ENCODE results near the gene OXCT1.

OXCT1 gene

DNA sequence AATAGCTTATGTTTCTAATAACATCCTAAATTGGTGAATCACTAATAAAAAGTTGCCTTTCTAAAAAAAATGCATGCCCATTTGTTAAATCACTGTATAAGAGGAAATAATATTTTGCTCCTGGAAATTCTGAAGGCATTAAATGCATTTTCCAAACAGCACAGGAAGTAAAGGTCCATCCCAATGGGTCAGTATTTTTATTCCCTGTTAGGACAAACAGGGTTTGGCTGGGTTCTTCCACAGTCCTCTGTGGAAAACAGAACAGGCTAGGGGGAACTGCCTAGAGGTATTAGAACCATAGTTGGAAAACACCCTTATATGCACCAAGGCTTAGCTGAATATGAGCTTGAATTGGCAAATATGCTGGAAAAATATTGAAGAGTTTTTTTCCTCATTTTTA is 85.2 kb downstream of the OXCT1 start:
- Mint-ChIP-seq H3K27me3 (no peaks in the 10 kb centered on the region), H3K4me1 (no peaks in the 10 kb centered on the region), H3K27ac (no peak overlapping the region), H3K9me3 (no peaks in the 10 kb centered on the region), H3K4me3 (no peak overlapping the region)
- DNase-seq (no peak), ATAC-seq (no peak)

DNA sequence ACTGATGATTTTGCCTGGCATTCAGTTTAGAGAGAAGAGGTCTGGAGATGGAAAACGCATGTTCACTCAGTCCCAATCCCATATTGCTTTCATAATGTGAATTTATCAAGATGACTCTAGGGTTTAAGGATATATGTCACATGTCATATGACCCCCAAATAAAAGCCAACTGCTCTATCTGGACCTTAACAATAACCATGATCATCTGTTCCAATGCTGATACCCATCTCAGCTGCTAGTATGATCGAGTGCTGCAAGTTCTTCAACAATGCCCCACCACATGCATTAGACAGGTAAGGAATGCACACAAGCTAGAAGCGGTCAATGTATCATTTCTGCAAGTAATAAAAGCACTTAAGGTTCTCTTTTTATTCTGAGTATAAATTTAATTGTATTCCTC is 91.8 kb downstream of the OXCT1 start:
- Mint-ChIP-seq H3K4me1 (no peaks in the 10 kb centered on the region), H3K9me3 (no peaks in the 10 kb centered on the region)
- no peak for DNase-seq

DNA sequence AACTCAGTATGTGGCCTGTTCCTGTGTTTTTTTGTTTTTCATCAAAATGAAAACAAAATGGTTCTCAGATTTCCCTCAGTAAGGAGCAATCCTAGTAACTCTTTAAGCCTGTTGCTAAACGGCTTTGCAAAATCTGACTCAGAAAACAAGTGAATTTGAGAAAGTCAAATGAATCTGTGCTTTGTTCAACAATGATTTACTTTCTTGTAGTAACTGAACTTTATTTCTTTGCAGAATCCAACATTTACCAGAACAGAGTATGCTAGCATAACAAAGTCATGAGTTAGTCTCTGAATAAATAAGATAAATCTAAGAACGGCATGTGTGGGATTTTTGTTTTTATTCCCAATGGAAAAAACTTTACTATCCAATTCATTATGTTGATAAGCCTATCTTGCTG is 93.8 kb downstream of the OXCT1 start:
- ATAC-seq = no peak
- no peaks in the 10 kb centered on the region for H3K27me3 Mint-ChIP-seq

More for the DNA sequence above, 91.8 kb downstream of the OXCT1 start:
- no peak for ATAC-seq
- H3K27ac Mint-ChIP-seq = no peak overlapping the region
- H3K4me3 Mint-ChIP-seq = no peak overlapping the region
- H3K27me3 Mint-ChIP-seq = no peaks in the 10 kb centered on the region

DNA sequence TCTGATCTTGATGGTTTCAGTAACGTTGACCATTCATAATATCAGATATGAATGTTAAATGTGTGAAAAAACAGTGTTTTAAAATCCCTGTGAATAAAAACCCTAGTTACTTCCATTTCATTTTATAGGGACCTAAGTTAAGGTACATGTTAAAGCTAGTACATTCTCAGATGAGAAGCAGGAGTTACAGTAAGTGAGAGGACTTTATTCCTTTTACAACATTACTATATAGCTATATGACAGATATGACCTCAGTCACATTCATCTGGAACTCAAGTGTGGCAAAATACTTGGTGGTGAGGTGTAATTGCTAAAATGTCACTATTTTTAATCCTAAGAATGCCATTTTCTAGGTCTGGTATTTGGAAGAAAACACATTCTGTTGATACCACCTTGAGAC is 96.4 kb downstream of the OXCT1 start:
- Mint-ChIP-seq H3K27ac (peak overlapping the region in 1 of 2 donors; percentile 11), H3K9me3 (no peaks in the 10 kb centered on the region), H3K4me1 (peaks cover 19% of the 10 kb centered on the region), H3K4me3 (no peak overlapping the region), H3K27me3 (no peaks in the 10 kb centered on the region)
- DNase-seq = no peak
- no peak for ATAC-seq

More for the DNA sequence above, 93.8 kb downstream of the OXCT1 start:
- Mint-ChIP-seq H3K4me1 (peaks cover 15% of the 10 kb centered on the region), H3K4me3 (no peak overlapping the region), H3K9me3 (no peaks in the 10 kb centered on the region), H3K27ac (no peak overlapping the region)
- DNase-seq = no peak

DNA sequence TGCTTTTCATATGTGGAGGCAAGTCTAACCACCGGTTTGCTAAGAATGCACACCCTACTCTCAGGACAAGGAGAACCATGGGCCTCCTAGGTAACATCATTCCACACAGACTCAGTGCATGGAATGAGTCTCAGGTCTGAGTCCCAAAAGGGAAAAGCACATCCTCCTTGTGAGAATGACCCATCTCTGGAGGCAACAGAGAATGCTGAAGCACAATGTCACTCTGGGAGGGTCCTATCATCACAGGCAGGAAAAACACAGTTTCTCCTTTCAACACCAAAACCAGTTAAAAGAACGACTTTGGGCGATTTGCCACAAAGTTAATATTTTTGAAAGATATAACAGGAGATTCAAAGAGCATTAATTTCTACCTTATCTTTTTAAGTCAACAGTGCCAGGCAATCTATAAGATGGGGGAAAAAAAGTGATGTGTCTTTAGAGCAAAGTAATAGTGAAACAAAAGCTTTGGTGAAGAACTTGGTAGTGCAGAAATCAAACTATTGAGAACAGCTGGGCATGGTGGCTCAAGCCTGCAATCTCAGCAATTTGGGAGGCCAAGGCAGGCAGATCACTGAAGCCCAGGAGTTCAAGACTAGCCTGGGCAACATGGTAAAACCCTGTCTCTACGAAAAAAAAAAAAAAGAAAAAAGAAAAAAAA is 97.3 kb downstream of the OXCT1 start:
- Mint-ChIP-seq H3K4me3 (no peak overlapping the region), H3K27me3 (no peaks in the 10 kb centered on the region), H3K27ac (no peak overlapping the region), H3K9me3 (no peaks in the 10 kb centered on the region), H3K4me1 (peaks cover 19% of the 10 kb centered on the region)
- ATAC-seq (no peak), DNase-seq (no peak)

DNA sequence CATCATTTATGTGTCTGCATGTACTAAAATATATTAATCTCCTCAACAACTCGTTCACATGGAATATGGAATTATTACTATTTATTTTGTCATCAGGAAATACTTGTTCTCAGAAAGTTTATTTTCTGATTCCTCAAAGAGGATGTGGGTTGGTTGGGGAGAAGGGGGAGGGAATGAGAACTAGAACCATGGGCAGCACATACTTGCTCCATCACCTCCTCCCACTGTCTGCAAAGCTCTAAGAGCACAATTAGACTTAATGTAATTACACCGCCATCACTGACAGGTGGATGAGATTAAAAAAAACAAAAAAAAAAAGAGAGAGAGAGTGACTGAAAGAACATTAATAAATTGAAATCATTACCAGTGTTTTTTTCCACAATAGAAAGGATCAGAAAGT is 98.2 kb downstream of the OXCT1 start:
- Mint-ChIP-seq H3K27me3 (no peaks in the 10 kb centered on the region), H3K27ac (peak overlapping the region in 1 of 2 donors; percentile 55), H3K4me3 (no peak overlapping the region), H3K4me1 (peaks cover 19% of the 10 kb centered on the region), H3K9me3 (no peaks in the 10 kb centered on the region)
- DNase-seq (no peak), ATAC-seq (no peak)

DNA sequence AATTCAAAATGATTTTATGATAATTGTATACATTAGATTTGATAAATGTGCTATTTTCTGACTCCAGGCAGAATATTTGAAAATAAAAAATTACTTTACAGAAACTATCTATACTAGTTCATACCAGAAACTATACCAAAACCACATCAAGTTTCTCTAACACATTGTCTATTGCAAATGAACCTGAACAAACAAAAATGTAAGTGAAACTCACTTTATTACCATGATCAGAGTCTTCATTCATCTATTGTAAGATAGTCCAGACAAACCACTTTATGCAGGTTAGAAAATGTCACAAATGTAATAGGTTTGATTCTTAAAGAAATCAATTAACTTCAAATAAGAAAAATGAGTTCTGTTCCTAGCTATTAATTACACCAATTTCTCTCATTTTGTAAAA is 99.4 kb downstream of the OXCT1 start:
- no peak overlapping the region for H3K27ac Mint-ChIP-seq
- no peaks in the 10 kb centered on the region for H3K9me3 Mint-ChIP-seq
- no peaks in the 10 kb centered on the region for H3K27me3 Mint-ChIP-seq
- no peak overlapping the region for H3K4me3 Mint-ChIP-seq
- ATAC-seq = no peak
- H3K4me1 Mint-ChIP-seq = peaks cover 19% of the 10 kb centered on the region
- DNase-seq = no peak

DNA sequence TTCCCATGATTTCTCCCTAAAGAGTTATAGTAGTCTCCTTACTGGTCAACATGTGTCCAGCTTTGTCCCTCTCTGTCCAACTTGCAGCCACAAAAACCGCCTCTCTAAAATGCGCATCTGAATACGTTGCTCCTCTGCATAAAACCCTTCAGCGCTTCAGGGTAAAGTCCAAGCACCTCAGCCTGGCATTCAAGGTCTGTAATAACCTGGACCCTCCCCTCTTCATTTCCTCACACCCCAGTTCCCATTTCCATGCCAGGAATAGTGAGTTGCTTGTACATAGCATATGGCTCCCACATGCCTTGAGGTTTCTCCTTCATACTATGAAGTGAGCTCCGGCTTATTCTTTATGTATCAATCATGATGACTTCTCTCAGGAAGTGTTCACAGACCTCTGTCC is 101.5 kb downstream of the OXCT1 start:
- DNase-seq (no peak), ATAC-seq (no peak)
- no peak overlapping the region for H3K27ac Mint-ChIP-seq
- H3K4me1 Mint-ChIP-seq = peaks cover 19% of the 10 kb centered on the region
- no peaks in the 10 kb centered on the region for H3K9me3 Mint-ChIP-seq
- H3K4me3 Mint-ChIP-seq = no peak overlapping the region
- no peaks in the 10 kb centered on the region for H3K27me3 Mint-ChIP-seq

DNA sequence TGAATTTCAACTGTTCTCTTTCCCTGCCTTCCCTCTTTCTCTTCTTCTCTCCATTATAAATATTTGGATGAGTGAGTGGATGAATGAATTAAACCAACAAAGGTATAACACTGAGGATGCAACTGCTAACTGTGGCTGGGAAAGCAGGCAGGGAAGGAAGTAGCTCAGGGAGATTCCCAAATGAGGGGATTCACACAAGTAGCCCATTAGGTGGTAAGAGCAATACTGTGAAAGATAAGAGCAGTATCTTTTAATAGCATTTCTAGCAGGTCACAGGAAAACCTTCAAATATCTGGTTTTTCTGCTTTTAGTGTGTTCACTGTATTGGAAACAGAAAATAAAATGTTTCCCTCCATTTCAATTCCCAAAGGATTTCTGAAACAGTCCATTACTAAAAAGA is 105.6 kb downstream of the OXCT1 start:
- Mint-ChIP-seq H3K27ac (no peak overlapping the region), H3K27me3 (no peaks in the 10 kb centered on the region), H3K9me3 (no peaks in the 10 kb centered on the region), H3K4me3 (no peak overlapping the region), H3K4me1 (no peaks in the 10 kb centered on the region)
- DNase-seq = no peak
- ATAC-seq = no peak

DNA sequence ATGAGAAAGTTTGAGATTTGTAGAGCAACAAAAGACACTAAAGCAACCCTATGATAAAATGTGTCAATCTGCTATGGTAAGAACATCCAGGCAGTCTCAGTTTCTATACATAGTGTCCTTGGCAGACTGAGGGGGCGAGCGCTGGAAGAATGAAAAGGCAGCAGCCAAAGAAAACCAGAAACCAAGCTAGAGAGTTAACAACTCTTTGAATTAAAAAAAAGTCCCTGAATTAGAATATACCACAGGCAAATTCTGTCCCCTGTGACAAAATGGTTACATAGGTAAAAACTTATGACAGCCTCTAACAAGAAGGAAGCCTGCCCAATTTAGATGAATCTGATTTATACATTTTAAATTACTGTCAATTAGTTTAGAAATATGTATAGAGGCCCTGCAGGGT is 106.7 kb downstream of the OXCT1 start:
- no peak overlapping the region for H3K27ac Mint-ChIP-seq

DNA sequence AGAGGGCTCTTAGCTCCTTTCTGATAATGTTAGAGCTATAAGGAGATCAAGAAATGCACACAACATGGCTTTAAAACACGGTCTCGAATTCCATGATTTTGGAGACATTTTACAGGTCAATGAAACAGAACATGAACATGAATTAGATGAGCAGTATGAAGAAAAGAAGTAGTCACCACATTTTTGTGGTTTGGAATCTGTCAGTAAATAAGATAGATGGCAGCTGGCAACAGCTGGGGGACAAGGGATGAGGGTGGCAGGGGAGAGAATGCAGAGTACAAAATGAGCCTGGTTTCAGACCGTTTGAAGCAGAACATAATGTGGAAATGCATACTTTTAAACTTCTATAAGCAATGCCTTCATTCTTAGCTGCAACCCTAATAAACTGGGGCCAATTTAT is 107.1 kb downstream of the OXCT1 start:
- H3K4me3 Mint-ChIP-seq = no peak overlapping the region
- DNase-seq (no peak), ATAC-seq (no peak)
- H3K27ac Mint-ChIP-seq = no peak overlapping the region
- H3K27me3 Mint-ChIP-seq = no peaks in the 10 kb centered on the region
- no peaks in the 10 kb centered on the region for H3K9me3 Mint-ChIP-seq
- no peaks in the 10 kb centered on the region for H3K4me1 Mint-ChIP-seq

More for the DNA sequence above, 106.7 kb downstream of the OXCT1 start:
- Mint-ChIP-seq H3K4me3 (no peak overlapping the region), H3K4me1 (no peaks in the 10 kb centered on the region), H3K27me3 (no peaks in the 10 kb centered on the region), H3K9me3 (no peaks in the 10 kb centered on the region)
- DNase-seq (no peak), ATAC-seq (no peak)

DNA sequence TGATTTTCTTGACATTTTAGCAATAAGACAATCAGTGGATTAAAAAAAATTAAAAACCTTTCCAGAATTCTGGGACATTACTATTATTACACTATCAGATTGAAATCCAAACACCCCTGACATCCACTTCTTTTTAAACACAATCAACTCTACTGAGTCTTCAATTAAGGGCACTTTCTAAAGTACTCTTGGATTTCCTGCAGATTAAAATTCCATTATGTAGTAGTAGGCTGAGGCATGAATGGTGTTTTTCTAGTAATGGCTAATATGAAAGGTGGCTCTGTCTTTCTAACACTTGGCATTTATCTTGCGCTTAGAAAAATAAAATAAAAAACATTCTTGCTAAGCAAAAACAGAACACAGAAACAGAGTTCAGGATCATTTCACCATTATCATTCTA is 107.8 kb downstream of the OXCT1 start:
- Mint-ChIP-seq H3K4me1 (no peaks in the 10 kb centered on the region), H3K4me3 (no peak overlapping the region), H3K27ac (no peak overlapping the region), H3K27me3 (no peaks in the 10 kb centered on the region), H3K9me3 (no peaks in the 10 kb centered on the region)
- no peak for ATAC-seq
- no peak for DNase-seq

DNA sequence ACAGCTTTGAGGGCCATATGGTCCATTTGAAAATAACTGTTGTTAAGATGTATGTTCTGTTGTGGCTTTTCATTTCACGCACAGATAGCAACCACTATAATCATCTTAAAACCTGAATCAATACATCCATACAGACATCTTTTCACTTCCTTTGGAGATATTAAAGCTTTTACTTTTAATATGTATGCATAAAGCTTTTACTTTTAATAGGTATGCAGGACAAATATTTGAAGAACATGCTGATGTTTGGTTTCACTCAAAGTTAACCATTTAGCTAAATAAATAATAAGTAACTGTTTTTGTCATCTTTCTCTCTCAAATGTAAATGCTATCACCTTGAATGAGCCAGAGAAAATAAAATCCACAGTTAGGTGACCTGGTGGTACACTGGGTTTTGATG is 108.6 kb downstream of the OXCT1 start:
- no peaks in the 10 kb centered on the region for H3K4me1 Mint-ChIP-seq

DNA sequence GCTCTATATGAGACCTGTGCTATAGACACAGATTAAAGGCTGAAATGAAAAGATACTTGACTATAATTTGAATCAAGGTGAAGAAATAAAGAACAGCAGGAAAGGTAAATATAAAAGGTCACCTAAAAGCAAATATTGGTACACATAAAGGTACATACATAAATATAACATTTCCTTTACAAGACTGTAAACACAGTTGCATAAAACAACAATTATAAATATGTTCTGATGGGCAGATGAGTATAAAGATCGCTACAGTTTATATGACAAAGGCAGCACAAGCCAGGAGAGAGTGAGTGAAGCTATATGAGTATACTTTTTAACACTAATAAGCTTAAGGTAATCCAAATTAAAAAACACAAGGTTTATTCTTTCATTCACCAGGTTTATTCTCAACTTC is 114.5 kb downstream of the OXCT1 start:
- ATAC-seq (no peak), DNase-seq (no peak)
- Mint-ChIP-seq H3K9me3 (no peaks in the 10 kb centered on the region), H3K4me1 (peaks cover 6% of the 10 kb centered on the region), H3K4me3 (no peak overlapping the region), H3K27me3 (no peaks in the 10 kb centered on the region), H3K27ac (no peak overlapping the region)

More for the DNA sequence above, 108.6 kb downstream of the OXCT1 start:
- ATAC-seq (no peak), DNase-seq (no peak)
- Mint-ChIP-seq H3K9me3 (no peaks in the 10 kb centered on the region), H3K27me3 (no peaks in the 10 kb centered on the region), H3K4me3 (no peak overlapping the region), H3K27ac (no peak overlapping the region)

DNA sequence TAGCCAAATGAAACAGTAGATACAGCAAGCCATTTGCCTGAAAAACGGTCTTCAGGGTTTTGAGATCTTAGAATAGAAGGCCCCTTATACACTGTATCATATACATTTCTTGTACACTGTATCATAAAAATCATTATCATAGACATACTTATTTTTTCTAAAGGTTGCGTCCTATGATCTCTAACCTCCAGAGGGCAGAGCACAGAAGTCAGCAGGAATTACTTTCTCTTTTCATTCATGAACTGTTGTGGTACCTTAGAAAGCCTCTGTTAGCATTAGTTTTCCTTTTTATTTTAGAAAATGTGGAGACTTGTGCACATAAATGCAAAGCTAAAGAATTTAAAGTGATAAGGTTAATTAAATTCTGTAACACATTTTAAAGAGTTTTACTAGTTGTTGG is 115.4 kb downstream of the OXCT1 start:
- peak; percentile 48 for ATAC-seq
- Mint-ChIP-seq H3K27me3 (no peaks in the 10 kb centered on the region), H3K27ac (no peak overlapping the region), H3K9me3 (no peaks in the 10 kb centered on the region), H3K4me1 (peaks cover 13% of the 10 kb centered on the region), H3K4me3 (no peak overlapping the region)
- no peak for DNase-seq

DNA sequence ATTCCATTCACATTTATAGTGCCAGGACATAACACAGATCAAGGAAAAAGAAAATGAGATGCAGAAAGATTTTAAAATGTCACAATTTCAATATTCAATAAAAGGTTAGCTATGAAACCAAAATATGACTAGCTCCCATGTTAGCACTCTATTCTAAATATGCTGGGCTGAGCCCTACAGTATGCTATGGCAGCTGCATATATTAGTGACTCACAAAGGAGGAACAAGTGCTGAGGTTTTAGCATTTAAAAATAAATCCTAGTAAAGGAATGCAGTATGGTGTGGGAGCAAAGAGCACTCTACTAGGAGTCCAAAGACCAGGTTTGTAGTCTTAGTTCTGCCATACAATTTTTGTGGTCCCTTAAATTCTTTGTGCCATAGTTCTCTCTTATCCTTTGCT is 118.4 kb downstream of the OXCT1 start:
- no peak overlapping the region for H3K4me3 Mint-ChIP-seq
- H3K27ac Mint-ChIP-seq = no peak overlapping the region
- H3K9me3 Mint-ChIP-seq = no peaks in the 10 kb centered on the region

DNA sequence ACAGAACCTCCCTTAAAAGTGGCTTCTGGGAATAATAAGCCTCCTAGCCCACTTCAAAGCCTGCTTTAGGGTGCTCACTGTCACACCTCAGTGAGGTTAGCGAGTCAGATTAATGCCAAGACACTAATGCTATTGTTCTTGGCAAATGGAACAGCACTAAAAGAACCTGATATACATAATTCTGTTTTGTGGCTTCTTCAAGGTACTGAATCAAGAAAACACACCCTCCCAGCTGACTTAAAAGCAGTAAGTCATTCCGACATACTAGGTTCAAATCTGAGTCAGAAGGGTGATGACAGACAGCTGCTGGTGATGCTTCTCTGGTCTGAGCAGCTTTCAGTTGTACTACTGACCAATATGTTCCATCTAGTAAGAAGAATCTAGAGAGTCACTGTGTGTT is 121.6 kb downstream of the OXCT1 start:
- Mint-ChIP-seq H3K27ac (no peak overlapping the region), H3K4me1 (peaks cover 15% of the 10 kb centered on the region), H3K9me3 (peaks cover 6 to 10% of the 10 kb centered on the region in 2 donors), H3K4me3 (peak overlapping the region in 1 of 2 donors; percentile 20), H3K27me3 (no peaks in the 10 kb centered on the region)
- ATAC-seq (peak; percentile 99), DNase-seq (peak; percentile 19 to 68)

More for the DNA sequence above, 118.4 kb downstream of the OXCT1 start:
- Mint-ChIP-seq H3K4me1 (peaks cover 15% of the 10 kb centered on the region), H3K27me3 (no peaks in the 10 kb centered on the region)
- DNase-seq = no peak
- no peak for ATAC-seq

Data from stimulated activated naive CD8-positive, alpha-beta T cell treated with anti-CD3 and anti-CD28 coated beads, Interleukin-15, amount 100 ng/mL, for 72 hours (primary cell).